Inflammatory macrophage treated with lipopolysaccharide for 4 hours (primary cell): ENCODE results near the gene SYNGAP1.

Experiments
- DNase-seq: peaks from one replicate; pipeline ENCODE4 v3.0.0-alpha.2; 2020

Gene SYNGAP1

GRCh38 chr6:33405386-33405940, 14.4 kb upstream of the SYNGAP1 start:
- no peak for DNase-seq

GRCh38 chr6:33406126-33406525, 13.7 kb upstream of the SYNGAP1 start:
- no peak for DNase-seq

GRCh38 chr6:33407132-33407718, 12.6 kb upstream of the SYNGAP1 start:
- peak; percentile 55 for DNase-seq

GRCh38 chr6:33410050-33410710, 9.7 kb upstream of the SYNGAP1 start:
- peak; percentile 99 for DNase-seq

- no peak for DNase-seq
Observed at GRCh38 chr6:33410711-33411631, 8.9 kb upstream of the SYNGAP1 start, which contains the start of gene PHF1. Gene PHF1 (plus strand): TSS chr6:33411014. CDS start chr6:33412264, 1,250 bp downstream.

- no peak for DNase-seq
Observed at GRCh38 chr6:33411632-33412005, 8.2 kb upstream of the SYNGAP1 start.

- DNase-seq, result no peak
Observed at GRCh38 chr6:33412140-33413009, 7.5 kb upstream of the SYNGAP1 start.

- DNase-seq, result no peak
Observed at GRCh38 chr6:33413241-33414120, 6.4 kb upstream of the SYNGAP1 start.

- peak; percentile 30 for DNase-seq
Observed at GRCh38 chr6:33414592-33415271, 5.1 kb upstream of the SYNGAP1 start.

GRCh38 chr6:33415831-33416230, 4.0 kb upstream of the SYNGAP1 start:
- no peak for DNase-seq

- DNase-seq, result no peak
Observed at GRCh38 chr6:33416386-33417127, 3.3 kb upstream of the SYNGAP1 start.

GRCh38 chr6:33417128-33417902, 2.5 kb upstream of the SYNGAP1 start:
- peak; percentile 54 for DNase-seq

- DNase-seq, result peak; percentile 100
Observed at GRCh38 chr6:33417903-33418689, 1.8 kb upstream of the SYNGAP1 start, which contains the start of gene CUTA. Gene CUTA (minus strand): TSS chr6:33418107. CDS start chr6:33418000, 107 bp downstream.

- DNase-seq, result peak; percentile 50
Observed at GRCh38 chr6:33418690-33419291, 1.1 kb upstream of the SYNGAP1 start.

- DNase-seq, result no peak
Observed at GRCh38 chr6:33420491-33421343, 852 bp downstream of the SYNGAP1 start.

- DNase-seq, result no peak
Observed at GRCh38 chr6:33421344-33421643, 1.4 kb downstream of the SYNGAP1 start.

GRCh38 chr6:33423777-33424176, 3.9 kb downstream of the SYNGAP1 start:
- DNase-seq, result no peak
